ENCODE data around the gene UBR3.

DNA sequence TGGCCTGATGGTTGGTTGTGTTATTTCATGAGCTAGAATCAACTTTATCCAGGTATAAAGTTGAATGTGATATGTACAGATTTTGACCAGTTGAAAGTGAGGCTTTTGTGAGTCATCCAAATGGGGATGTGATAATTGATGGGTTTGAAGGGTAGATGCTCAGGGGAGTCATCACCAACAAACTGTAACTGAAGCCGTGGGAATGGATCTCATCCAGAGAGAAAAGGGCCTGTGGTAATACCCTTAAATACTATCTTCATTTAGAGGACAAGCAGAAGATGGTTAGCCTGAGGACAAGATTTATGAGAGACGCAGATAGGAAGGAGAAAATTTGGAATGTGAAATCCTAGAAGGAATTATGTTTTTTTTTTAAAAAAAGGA is 260.1 kb downstream of the UBR3 start:
- TF ChIP-seq RAD21 (IDR thresholded peaks at IDR 0.05; ENCODE audit: low read depth) (no peak), CEBPB (IDR thresholded peaks at IDR 0.05) (no peak), TAF1 (IDR thresholded peaks at IDR 0.05; ENCODE audit: low read depth) (no peak), FOXM1 (IDR thresholded peaks at IDR 0.05; ENCODE audit: borderline replicate concordance, low read depth) (no peak), EP300 (IDR thresholded peaks at IDR 0.05; ENCODE audit: borderline replicate concordance) (no peak), ZBTB7A (IDR thresholded peaks at IDR 0.05; ENCODE audit: low read depth) (no peak), TEAD4 (IDR thresholded peaks at IDR 0.05) (no peak), TCF12 (IDR thresholded peaks at IDR 0.05; ENCODE audit: low read depth) (no peak), EGR1 (IDR thresholded peaks at IDR 0.05) (no peak), YY1 (IDR thresholded peaks at IDR 0.05; ENCODE audit: low read depth) (no peak), NFIC (IDR thresholded peaks at IDR 0.05) (no peak)
- TF ChIP-seq, protein P1, sequence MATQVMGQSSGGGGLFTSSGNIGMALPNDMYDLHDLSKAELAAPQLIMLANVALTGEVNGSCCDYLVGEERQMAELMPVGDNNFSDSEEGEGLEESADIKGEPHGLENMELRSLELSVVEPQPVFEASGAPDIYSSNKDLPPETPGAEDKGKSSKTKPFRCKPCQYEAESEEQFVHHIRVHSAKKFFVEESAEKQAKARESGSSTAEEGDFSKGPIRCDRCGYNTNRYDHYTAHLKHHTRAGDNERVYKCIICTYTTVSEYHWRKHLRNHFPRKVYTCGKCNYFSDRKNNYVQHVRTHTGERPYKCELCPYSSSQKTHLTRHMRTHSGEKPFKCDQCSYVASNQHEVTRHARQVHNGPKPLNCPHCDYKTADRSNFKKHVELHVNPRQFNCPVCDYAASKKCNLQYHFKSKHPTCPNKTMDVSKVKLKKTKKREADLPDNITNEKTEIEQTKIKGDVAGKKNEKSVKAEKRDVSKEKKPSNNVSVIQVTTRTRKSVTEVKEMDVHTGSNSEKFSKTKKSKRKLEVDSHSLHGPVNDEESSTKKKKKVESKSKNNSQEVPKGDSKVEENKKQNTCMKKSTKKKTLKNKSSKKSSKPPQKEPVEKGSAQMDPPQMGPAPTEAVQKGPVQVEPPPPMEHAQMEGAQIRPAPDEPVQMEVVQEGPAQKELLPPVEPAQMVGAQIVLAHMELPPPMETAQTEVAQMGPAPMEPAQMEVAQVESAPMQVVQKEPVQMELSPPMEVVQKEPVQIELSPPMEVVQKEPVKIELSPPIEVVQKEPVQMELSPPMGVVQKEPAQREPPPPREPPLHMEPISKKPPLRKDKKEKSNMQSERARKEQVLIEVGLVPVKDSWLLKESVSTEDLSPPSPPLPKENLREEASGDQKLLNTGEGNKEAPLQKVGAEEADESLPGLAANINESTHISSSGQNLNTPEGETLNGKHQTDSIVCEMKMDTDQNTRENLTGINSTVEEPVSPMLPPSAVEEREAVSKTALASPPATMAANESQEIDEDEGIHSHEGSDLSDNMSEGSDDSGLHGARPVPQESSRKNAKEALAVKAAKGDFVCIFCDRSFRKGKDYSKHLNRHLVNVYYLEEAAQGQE (IDR thresholded peaks at IDR 0.05; ENCODE audit: low read depth): no peak
- TF ChIP-seq, protein P2, sequence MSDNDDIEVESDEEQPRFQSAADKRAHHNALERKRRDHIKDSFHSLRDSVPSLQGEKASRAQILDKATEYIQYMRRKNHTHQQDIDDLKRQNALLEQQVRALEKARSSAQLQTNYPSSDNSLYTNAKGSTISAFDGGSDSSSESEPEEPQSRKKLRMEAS (IDR thresholded peaks at IDR 0.05): no peak
